ENCODE data around the gene ABCC3.
"Not testable (repeated sequence)": the region's sequence is repeated elsewhere in the genome, so short reads cannot be mapped to it uniquely, and the experiment has no call there.

DNA sequence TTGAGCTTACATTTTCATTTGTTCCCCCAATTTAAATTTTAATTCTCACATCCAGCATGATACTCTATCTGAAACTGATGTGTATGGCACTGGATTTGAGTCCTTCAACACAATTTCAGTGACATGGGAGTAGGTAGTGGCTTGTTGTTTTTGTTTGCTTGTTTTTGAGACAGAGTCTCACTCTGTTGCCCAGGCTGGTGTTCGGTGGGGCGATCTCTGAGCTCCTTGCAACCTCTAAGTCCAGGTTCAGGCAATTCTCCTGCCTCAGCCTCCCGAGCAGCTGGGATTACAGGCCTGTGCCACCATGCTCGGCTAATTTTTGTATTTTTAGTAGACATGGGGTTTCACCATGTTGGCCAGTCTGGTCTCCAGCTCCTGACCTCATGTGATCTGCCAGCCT, 74.4 kb downstream of the ABCC3 start:
- TF ChIP-seq, protein P1, sequence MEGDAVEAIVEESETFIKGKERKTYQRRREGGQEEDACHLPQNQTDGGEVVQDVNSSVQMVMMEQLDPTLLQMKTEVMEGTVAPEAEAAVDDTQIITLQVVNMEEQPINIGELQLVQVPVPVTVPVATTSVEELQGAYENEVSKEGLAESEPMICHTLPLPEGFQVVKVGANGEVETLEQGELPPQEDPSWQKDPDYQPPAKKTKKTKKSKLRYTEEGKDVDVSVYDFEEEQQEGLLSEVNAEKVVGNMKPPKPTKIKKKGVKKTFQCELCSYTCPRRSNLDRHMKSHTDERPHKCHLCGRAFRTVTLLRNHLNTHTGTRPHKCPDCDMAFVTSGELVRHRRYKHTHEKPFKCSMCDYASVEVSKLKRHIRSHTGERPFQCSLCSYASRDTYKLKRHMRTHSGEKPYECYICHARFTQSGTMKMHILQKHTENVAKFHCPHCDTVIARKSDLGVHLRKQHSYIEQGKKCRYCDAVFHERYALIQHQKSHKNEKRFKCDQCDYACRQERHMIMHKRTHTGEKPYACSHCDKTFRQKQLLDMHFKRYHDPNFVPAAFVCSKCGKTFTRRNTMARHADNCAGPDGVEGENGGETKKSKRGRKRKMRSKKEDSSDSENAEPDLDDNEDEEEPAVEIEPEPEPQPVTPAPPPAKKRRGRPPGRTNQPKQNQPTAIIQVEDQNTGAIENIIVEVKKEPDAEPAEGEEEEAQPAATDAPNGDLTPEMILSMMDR (IDR thresholded peaks at IDR 0.05; ENCODE audit: extremely low read depth in 1 of 2, insufficient read depth in 1 of 2, low read depth in 1 of 2, low read length in 2 of 2), result not testable (repeated sequence)
- not testable (repeated sequence) for TF ChIP-seq EZH2 (IDR thresholded peaks at IDR 0.05; ENCODE audit: borderline replicate concordance, low read depth, low read length, severe bottlenecking); POLR2AphosphoS5 (IDR thresholded peaks at IDR 0.05; ENCODE audit: insufficient read depth, low read depth, low read length); POLR2A (IDR thresholded peaks at IDR 0.05; ENCODE audit: low read depth, low read length)

All from endothelial cell of umbilical vein (primary cell).